ENCODE results near the gene LYST.
"Not testable (repeated sequence)": the region's sequence is repeated elsewhere in the genome, so short reads cannot be mapped to it uniquely, and the experiment has no call there.

LYST gene

DNA sequence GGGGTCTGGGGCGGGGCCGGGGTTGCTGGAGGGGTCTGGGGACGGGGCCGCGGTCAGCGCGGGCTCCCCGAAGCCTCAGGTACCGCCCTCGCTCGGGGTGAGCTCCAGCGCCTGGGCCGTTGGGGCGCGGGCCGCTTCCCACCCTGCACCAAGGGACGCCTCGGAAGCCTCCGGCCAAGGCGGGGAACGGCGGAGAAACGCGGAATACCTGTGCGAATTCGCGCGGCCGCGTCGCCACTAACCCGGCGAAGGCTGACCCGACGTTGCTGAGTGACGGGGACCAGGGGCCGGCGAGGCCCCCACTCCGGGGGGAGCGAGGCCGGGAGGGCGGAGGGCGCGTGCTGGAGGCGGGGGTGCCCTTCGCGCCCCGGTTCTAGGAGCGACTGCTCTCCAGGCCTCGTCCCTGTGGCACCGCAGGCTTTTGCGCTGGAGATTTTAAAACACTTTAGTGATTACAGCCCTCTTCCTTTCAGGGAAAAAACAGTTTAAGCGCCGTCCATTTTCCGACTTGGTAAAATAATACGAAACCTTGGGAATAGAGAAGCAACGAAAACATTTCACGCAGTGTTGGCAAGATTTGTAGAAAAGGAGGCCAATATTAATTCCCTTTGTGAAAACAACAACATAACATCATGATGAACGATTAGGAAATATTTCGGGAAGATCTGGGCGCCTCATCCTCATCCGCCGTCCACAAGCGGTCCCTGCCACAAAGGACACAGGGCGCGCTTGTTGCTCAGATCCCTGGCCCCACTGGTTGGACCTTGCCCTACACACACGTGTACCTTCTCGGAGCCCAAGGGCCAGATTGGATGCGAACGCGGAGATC, 216.2 kb downstream of the LYST start:
- DNase-seq = no peak

DNA sequence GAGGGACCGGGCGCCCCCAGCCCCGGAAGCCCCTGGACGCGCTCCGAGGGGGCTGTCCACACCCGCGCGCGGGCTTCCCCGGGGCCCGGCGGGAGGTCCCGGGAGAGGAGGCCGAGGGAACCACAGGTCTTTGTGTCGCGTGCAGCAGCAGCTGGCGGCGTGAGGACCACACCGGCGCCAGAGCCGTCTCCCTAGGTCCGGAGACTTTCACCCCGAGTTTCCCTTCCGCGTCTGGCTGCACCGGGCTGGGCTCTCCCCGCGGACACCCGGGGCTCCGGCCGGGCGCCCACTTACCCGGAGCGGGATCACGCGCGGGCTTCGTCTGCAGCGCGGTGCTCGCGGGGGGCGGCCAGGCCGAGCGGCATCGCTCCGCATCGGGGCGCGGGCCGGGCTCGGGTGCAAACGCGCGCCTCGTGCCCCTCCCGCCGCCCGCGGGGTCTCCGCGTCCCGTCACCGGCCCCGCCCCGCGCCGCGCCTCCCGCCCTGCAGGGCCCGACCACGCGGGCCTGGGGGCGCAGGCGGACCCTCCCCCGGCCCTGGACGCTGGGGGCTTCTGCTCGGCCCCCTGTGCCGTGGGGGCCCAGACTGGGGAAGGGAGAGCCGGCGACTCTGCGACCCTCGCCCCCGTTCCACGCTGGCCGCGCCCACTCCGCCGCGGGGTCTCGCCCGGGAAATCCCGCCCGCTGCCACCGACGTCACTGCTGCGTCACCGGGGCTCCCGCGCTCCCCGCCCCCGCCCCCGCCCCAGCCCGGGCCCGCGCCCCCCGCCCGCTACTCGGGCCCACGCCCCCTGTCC, 217.1 kb downstream of the LYST start, which contains the start of gene GNG4:
TSS of gene GNG4 (minus strand) at position 417 of the 796 bp plus-strand sequence. CDS start 65,946 bp downstream, outside the sequence.
- peak; percentile 15 for DNase-seq

- DNase-seq = peak; percentile 33
Measured at GRCh38 chr1:235648954-235649367, 217.7 kb downstream of the LYST start.

DNA sequence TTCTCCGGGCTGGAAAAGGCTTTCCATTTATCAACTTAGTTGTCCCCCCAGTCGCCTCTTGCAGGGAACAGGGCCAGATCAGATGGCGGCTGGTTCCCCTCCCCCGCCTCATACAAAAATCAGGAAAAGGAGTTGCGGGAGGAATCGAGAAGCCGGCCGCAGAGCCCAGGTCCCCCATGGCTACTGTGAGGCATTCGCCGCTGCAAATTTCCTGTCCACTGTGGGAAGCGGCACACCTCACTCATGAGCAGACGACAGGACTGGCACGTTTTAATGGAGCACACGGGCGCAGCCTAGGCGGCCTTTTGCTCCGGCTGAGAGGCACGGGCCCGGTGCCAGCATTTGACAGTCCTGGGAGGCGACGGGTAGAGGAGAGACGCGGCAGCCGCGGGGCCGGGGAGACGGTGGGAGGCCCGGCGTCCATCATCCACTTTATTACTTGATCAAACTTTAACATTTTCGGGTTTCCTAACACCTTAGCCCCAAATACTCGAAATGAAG, 218.2 kb downstream of the LYST start:
- no peak for DNase-seq

GRCh38 chr1:235647537-235647936, 219.2 kb downstream of the LYST start:
- DNase-seq = not testable (repeated sequence)

DNA sequence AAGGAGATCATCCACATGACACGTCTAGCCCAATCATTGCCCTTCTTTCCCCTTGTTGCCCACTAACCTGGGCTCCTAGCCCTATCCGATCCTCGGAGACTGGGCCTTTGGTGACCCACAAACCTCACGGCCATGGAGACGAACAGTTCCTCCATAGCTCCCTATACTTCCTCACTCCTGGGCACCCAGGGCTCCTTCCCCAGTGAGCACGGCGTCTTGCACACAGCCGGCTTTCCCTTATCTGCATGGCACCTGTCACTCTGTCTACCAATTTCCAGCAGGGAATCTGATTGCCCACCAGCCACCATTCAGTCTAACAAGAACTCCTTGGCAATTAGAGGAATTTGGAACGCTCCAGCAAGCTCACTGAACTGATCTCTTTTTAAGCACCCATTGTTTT, 220.2 kb downstream of the LYST start:
- DNase-seq = no peak

GRCh38 chr1:235644693-235645305, 221.9 kb downstream of the LYST start:
- no peak for DNase-seq

GRCh38 chr1:235643837-235644692, 222.6 kb downstream of the LYST start:
- DNase-seq = no peak

DNA sequence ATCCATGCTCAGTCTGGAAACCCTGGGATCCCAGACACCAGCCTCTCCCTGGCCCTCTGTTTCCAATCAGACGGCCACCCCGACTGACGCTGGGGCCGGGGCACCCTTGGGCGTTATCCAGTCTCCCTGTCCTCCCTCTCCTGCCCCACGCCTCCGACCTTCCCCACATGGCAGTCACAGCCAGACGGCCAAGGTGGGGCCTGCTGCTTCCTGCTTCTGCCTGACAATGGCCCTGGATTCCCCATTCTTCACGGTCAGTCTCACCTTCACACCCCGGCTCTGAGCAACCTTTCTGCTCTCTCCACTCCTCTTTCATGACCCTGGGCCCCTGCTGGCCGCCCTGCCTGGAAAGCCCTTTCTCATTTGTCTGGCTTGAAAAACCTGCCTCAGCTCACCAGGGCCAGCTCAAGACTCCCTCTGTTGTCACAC, 223.7 kb downstream of the LYST start:
- DNase-seq = no peak

- peak; percentile 51 for DNase-seq
Measured at GRCh38 chr1:235642011-235642942, 224.4 kb downstream of the LYST start.

- DNase-seq = no peak
Measured at GRCh38 chr1:235640580-235640979, 226.1 kb downstream of the LYST start.

GRCh38 chr1:235639226-235640205, 227.2 kb downstream of the LYST start:
- no peak for DNase-seq

GRCh38 chr1:235638612-235639011, 228.1 kb downstream of the LYST start:
- not testable (repeated sequence) for DNase-seq

GRCh38 chr1:235637756-235638534, 228.8 kb downstream of the LYST start:
- no peak for DNase-seq

DNA sequence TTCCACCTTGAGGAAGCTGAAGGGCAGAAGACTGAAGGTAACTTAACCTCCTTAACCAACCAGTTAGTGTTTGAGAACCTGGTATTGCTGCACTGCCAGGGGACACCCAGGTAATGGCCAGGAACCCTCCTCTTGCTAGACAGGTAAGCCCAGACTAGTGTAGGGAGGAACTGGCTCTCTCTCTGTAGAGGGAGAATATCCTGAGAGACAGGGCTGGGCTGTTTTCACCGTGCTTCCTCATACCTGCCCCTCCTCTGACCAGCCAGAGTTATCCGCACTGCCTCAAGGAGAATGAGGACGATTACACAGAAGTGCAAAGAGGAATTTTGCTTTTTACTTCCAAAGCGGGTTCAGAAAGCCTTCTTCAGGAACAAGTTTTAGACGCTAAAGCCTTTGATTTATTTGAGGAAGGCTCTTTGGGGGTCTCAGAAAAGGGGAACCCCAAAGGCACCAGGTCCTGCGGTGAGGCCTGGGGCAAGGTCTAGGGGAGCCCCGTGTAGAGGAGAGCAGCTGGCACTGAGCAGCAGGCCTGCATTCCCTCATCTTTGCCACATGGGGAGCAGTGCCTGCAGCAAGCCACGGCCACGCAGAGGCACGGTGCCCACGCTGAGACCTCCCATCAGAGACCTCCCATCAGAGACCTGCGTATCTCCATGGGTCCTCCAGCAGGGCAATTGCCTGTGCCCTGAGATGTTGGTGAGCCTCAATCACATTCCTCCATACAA, 230.6 kb downstream of the LYST start:
- no peak for DNase-seq

DNA sequence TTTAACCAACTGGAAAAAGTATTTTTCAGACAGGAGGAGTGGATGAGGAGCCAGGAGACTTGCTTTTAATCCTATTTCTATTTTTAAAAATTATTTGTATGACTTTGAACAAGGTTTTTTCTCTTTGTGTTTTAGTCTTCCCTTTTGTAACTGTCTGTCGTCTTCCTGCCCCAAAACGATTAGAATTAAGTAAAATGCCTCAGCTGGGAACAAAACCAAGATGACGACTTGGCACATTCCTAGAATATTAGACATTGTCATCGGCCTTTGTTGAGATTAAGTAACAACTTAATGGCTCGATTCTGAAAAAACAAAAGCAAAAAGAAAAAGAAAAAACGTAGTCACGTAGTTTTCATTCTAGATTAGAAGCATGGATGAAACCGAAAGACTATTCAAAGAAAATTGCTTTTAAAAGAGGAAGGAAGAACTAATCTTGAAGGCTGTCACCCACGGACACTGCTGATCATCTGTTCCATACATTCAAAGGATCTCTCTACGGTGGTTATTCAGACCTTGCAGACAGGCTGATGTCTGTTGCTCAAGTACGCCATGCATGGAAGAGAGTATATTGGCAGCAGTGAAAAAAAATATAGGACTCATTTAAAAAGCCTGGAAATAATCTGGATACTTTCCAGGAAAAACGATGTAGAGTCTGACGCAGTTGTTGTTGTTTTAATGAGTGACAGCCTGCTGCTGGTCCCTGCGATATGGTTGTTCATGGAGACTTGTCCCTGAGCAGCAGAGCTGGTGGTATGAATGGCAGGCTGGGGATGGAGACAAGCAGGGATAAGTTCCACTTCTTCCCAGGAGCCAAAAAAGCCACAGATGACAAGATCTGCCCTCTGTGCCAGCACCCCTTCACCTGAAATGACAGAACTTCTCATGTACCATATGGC, 234.0 kb downstream of the LYST start:
- peak; percentile 84 for DNase-seq

GRCh38 chr1:235631816-235632215, 234.9 kb downstream of the LYST start:
- no peak for DNase-seq
